Measurements from ENCODE around the gene HOXD10.

The HOXD10 gene

GRCh38 chr2:176099159-176099727 is 17.3 kb upstream of the HOXD10 start:
- DNase-seq (ENCODE audit: low read depth), result no peak
- H3K4me3 ChIP-seq (ENCODE audit: low read depth, low read length), result no peak overlapping the region
- TF ChIP-seq, protein P1, sequence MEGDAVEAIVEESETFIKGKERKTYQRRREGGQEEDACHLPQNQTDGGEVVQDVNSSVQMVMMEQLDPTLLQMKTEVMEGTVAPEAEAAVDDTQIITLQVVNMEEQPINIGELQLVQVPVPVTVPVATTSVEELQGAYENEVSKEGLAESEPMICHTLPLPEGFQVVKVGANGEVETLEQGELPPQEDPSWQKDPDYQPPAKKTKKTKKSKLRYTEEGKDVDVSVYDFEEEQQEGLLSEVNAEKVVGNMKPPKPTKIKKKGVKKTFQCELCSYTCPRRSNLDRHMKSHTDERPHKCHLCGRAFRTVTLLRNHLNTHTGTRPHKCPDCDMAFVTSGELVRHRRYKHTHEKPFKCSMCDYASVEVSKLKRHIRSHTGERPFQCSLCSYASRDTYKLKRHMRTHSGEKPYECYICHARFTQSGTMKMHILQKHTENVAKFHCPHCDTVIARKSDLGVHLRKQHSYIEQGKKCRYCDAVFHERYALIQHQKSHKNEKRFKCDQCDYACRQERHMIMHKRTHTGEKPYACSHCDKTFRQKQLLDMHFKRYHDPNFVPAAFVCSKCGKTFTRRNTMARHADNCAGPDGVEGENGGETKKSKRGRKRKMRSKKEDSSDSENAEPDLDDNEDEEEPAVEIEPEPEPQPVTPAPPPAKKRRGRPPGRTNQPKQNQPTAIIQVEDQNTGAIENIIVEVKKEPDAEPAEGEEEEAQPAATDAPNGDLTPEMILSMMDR (IDR thresholded peaks at IDR 0.05; ENCODE audit: low read depth, low read length), result no peak
- no peak for TF ChIP-seq MYC (IDR thresholded peaks at IDR 0.05; ENCODE audit: low read depth, low read length)
- no peak for TF ChIP-seq MAX (IDR thresholded peaks at IDR 0.05; ENCODE audit: low read depth, low read length)
- TF ChIP-seq POLR2A (IDR thresholded peaks at IDR 0.05; ENCODE audit: extremely low read depth, insufficient read length), result no peak

DNA sequence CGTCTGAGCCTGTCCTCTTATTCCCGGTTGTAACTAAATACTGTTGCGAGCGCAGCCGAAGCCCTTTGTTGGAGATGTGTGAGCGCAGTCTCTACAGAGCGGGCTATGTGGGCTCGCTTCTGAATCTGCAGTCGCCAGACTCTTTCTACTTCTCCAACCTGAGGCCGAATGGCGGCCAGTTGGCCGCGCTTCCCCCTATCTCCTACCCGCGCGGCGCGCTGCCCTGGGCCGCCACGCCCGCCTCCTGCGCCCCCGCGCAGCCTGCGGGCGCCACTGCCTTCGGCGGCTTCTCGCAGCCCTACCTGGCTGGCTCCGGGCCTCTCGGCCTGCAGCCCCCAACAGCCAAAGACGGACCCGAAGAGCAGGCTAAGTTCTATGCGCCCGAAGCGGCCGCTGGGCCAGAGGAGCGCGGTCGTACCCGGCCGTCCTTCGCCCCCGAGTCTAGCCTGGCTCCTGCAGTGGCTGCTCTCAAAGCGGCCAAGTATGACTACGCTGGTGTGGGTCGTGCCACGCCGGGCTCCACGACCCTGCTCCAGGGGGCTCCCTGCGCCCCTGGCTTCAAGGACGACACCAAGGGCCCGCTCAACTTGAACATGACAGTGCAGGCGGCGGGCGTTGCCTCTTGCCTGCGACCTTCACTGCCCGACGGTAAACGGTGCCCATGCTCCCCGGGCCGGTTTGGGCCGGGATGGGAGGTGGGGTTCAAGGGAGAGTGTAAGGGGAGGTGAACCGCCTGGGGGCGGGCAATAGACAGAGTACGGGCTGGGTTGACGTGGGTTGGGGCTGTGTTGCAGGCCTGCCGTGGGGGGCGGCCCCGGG is 16.6 kb upstream of the HOXD10 start, which contains the start of gene HOXD12:
HOXD12 (plus strand) TSS at position 68 of the 819 bp plus-strand sequence; CDS start at position 75, 7 bp downstream.
- no peak within 1 kb of the TSS for H3K4me3 ChIP-seq (ENCODE audit: low read depth, low read length)
- TF ChIP-seq MAX (IDR thresholded peaks at IDR 0.05; ENCODE audit: low read depth, low read length), result no peak
- no peak for TF ChIP-seq POLR2A (IDR thresholded peaks at IDR 0.05; ENCODE audit: extremely low read depth, insufficient read length)
- TF ChIP-seq, protein P1 (IDR thresholded peaks at IDR 0.05; ENCODE audit: low read depth, low read length), result no peak
- no peak for TF ChIP-seq MYC (IDR thresholded peaks at IDR 0.05; ENCODE audit: low read depth, low read length)
- DNase-seq (ENCODE audit: low read depth), result no peak

DNA sequence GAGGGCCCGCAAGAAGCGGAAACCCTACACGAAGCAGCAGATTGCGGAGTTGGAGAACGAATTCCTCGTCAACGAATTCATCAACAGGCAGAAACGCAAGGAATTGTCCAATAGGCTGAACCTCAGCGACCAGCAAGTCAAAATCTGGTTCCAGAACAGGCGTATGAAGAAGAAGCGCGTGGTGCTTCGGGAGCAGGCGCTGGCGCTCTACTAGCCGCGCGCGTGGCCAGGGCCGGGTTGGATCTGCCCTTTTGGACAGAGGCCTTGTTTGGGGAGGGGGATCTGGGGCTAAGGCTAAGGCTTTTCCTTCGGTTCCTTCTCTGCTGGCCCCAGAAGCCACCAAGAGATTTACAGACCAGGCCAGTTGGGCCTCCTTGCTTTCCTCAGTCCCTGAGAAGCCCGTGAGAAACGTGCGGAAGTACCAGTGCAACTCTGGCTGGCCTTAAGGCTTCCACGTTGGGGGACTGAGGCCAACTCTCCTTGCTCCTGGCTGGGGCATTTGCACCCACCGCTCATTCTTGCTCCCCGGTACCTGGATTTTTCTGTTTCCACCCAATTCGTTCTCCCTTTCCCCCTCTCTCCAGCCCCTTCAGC is 15.9 kb upstream of the HOXD10 start:
- no peak overlapping the region for H3K4me3 ChIP-seq (ENCODE audit: low read depth, low read length)
- TF ChIP-seq, protein P1 (IDR thresholded peaks at IDR 0.05; ENCODE audit: low read depth, low read length), result no peak
- TF ChIP-seq POLR2A (IDR thresholded peaks at IDR 0.05; ENCODE audit: extremely low read depth, insufficient read length) (no peak), MYC (IDR thresholded peaks at IDR 0.05; ENCODE audit: low read depth, low read length) (no peak), MAX (IDR thresholded peaks at IDR 0.05; ENCODE audit: low read depth, low read length) (no peak)
- no peak for DNase-seq (ENCODE audit: low read depth)

- DNase-seq (ENCODE audit: low read depth), result no peak
- TF ChIP-seq MAX (IDR thresholded peaks at IDR 0.05; ENCODE audit: low read depth, low read length), result no peak
- no peak for TF ChIP-seq POLR2A (IDR thresholded peaks at IDR 0.05; ENCODE audit: extremely low read depth, insufficient read length)
- TF ChIP-seq, protein P1 (IDR thresholded peaks at IDR 0.05; ENCODE audit: low read depth, low read length), result no peak
- TF ChIP-seq MYC (IDR thresholded peaks at IDR 0.05; ENCODE audit: low read depth, low read length), result no peak
- no peak overlapping the region for H3K4me3 ChIP-seq (ENCODE audit: low read depth, low read length)
Observed at GRCh38 chr2:176101216-176101830, 15.3 kb upstream of the HOXD10 start.

DNA sequence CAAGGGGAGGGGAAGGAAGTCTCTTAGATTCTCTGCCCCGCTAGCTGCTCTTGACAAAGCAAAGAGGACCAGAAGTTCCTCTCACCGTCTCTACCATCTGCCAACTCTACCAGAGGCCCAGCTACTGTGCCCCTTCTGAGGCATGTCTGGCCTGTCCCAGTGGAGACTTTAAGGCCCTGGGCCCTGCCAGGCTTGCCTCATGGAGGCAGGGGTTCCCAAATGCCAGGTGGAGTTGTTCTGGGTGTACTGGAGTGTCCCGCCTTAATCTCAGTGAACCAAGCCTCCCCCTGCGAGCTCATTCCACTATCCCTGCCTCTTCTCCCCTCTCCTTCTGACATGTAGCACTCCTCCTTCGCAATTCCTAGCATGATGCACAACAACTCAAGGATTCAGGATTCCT is 14.7 kb upstream of the HOXD10 start:
- TF ChIP-seq MAX (IDR thresholded peaks at IDR 0.05; ENCODE audit: low read depth, low read length) (no peak), MYC (IDR thresholded peaks at IDR 0.05; ENCODE audit: low read depth, low read length) (no peak), POLR2A (IDR thresholded peaks at IDR 0.05; ENCODE audit: extremely low read depth, insufficient read length) (no peak)
- TF ChIP-seq, protein P1 (IDR thresholded peaks at IDR 0.05; ENCODE audit: low read depth, low read length), result no peak
- no peak for DNase-seq (ENCODE audit: low read depth)
- no peak overlapping the region for H3K4me3 ChIP-seq (ENCODE audit: low read depth, low read length)

Data from NB4 (cell line).